Neuronal stem cell (in vitro differentiated cells): ENCODE results near the gene SCRN3.

Experiments used
- DNase-seq: peaks from one replicate; pipeline ENCODE4 v3.0.0-alpha.2; 2013; ENCODE audit warnings: low spot score
- H2AFZ ChIP-seq: one replicate; pipeline ENCODE4 v1.6.1; 2013; ENCODE audit warnings: mild to moderate bottlenecking, low read length, inconsistent platforms
- H2AK5ac ChIP-seq: 2 replicates; pipeline ENCODE4 v1.6.1; 2013; ENCODE audit warnings: low read depth, mild to moderate bottlenecking, inconsistent platforms, low read length, moderate library complexity, mixed read lengths
- H2BK120ac ChIP-seq: 2 replicates; pipeline ENCODE4 v1.6.1; 2013; ENCODE audit warnings: low read depth, mild to moderate bottlenecking, inconsistent platforms, low read length, moderate library complexity, mixed read lengths
- H2BK12ac ChIP-seq: one replicate; pipeline ENCODE4 v1.6.1; 2013; ENCODE audit warnings: low read length, inconsistent platforms
- H2BK15ac ChIP-seq: 2 replicates; pipeline ENCODE4 v1.6.1; 2013; ENCODE audit warnings: mild to moderate bottlenecking, low read length, inconsistent platforms, mixed read lengths
- H2BK5ac ChIP-seq: one replicate; pipeline ENCODE4 v1.6.1; 2013; ENCODE audit warnings: inconsistent platforms, mild to moderate bottlenecking, low read length, moderate library complexity
- H3K14ac ChIP-seq: one replicate; pipeline ENCODE4 v1.6.1; 2013; ENCODE audit warnings: low read length, inconsistent platforms
- H3K18ac ChIP-seq: 2 replicates; pipeline ENCODE4 v1.6.1; 2013; ENCODE audit warnings: low read length, inconsistent platforms
- H3K23ac ChIP-seq: 2 replicates; pipeline ENCODE4 v1.6.1; 2013; ENCODE audit warnings: low read depth, mild to moderate bottlenecking, mixed read lengths, low read length, inconsistent platforms; ENCODE audit not compliant: poor library complexity
- H3K27ac ChIP-seq: replicated peaks from 3 replicates; pipeline ENCODE4 v1.5.1; 2013; ENCODE audit warnings: low read length, inconsistent platforms
- H3K27me3 ChIP-seq, 3 experiments: 2 replicates each; pipeline ENCODE4 v1.6.1; 2013; ENCODE audit warnings: low read length in 3 of 3, mild to moderate bottlenecking in 2 of 3, inconsistent platforms in 1 of 3, low read depth in 1 of 3, mixed read lengths in 1 of 3, moderate library complexity in 1 of 3; ENCODE audit not compliant: control insufficient read depth in 3 of 3, insufficient read depth in 3 of 3
- H3K36me3 ChIP-seq, 2 donors: replicated peaks in 1 of 2; 2 replicates each; pipeline ENCODE4 v1.6.1; 2013; ENCODE audit warnings: low read length in 2 of 2; ENCODE audit not compliant: control insufficient read depth in 2 of 2, insufficient read depth in 2 of 2
- H3K4ac ChIP-seq: 2 replicates; pipeline ENCODE4 v1.6.1; 2013; ENCODE audit warnings: inconsistent platforms, mild to moderate bottlenecking, low read length, moderate library complexity
- H3K4me1 ChIP-seq, 2 donors: 1 replicate in 1 of 2; 2 replicates in 1 of 2; pipeline ENCODE4 v1.6.1; 2013; ENCODE audit warnings: low read length in 2 of 2, low read depth in 1 of 2; ENCODE audit not compliant: control insufficient read depth in 2 of 2, insufficient read depth in 1 of 2
- H3K4me2 ChIP-seq: one replicate; pipeline ENCODE4 v1.6.1; 2013; ENCODE audit warnings: mild to moderate bottlenecking, low read length, inconsistent platforms; ENCODE audit not compliant: insufficient read depth, poor library complexity, severe bottlenecking
- H3K4me3 ChIP-seq, 2 donors: 2 replicates each; pipeline ENCODE4 v1.5.1; 2013; ENCODE audit warnings: low read length in 2 of 2, mild to moderate bottlenecking in 2 of 2, inconsistent platforms in 1 of 2, moderate library complexity in 1 of 2
- H3K79me1 ChIP-seq: one replicate; pipeline ENCODE4 v1.6.1; 2013; ENCODE audit warnings: low read depth, mild to moderate bottlenecking, inconsistent platforms, low read length, moderate library complexity
- H3K9ac ChIP-seq: one replicate; pipeline ENCODE4 v1.6.1; 2013; ENCODE audit warnings: mild to moderate bottlenecking, low read depth, low read length, inconsistent platforms; ENCODE audit not compliant: poor library complexity
- H3K9me3 ChIP-seq, 2 donors: replicated peaks in 1 of 2; 2 replicates each; pipeline versions ENCODE3 to v1.6.1; 2013; ENCODE audit warnings: low read length in 2 of 2, mild to moderate bottlenecking in 2 of 2, inconsistent platforms in 1 of 2, low read depth in 1 of 2, mixed read lengths in 1 of 2, moderate library complexity in 1 of 2; ENCODE audit not compliant: control insufficient read depth in 2 of 2, insufficient read depth in 1 of 2
- H4K8ac ChIP-seq: one replicate; pipeline ENCODE4 v1.6.1; 2013; ENCODE audit warnings: low read depth, mild to moderate bottlenecking, inconsistent platforms, low read length, moderate library complexity
- H4K91ac ChIP-seq: one replicate; pipeline ENCODE4 v1.6.1; 2013; ENCODE audit warnings: low read length, low read depth, mild to moderate bottlenecking, inconsistent platforms; ENCODE audit not compliant: poor library complexity
- WGBS, 2 donors: extraction: QIAGEN DNeasy Blood & Tissue Kit; methylation state at CpG; one replicate each; pipeline ENCODE4 v1.1.7; 2013; ENCODE audit warnings: missing lambda C conversion rate in 2 of 2, mixed read lengths in 1 of 2; ENCODE audit not compliant: insufficient read length in 2 of 2, insufficient replicate concordance in 1 of 2; ENCODE audit errors: extremely low coverage in 2 of 2; 5-methylcytosine and 5-hydroxymethylcytosine counted together

The SCRN3 gene

DNA sequence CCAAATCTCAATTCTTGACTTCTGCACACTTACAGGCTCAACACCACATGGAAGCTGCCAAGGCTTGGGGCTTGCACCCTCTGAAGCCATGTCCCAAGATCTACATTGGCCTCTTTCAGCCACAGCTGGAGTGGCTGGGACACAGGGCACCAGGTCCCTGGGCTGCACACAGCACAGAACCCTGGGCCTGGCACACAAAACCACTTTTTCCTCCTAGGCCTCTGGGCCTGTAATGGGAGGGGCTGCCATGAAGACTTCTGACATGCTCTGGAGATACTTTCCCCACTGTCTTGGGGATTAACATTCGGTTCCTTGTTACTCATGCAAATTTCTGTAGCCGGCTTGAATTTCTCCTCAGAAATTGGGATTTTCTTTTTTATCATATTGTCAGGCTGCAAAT is 30.9 kb upstream of the SCRN3 start:
- H2AFZ ChIP-seq = no peak overlapping the region
- H4K91ac ChIP-seq = no peak overlapping the region
- H2BK15ac ChIP-seq = no peak overlapping the region
- no peaks in the 10 kb centered on the region for H3K27me3 ChIP-seq
- H2BK120ac ChIP-seq = no peak overlapping the region
- H3K4ac ChIP-seq = no peak overlapping the region
- H3K4me2 ChIP-seq = no peak overlapping the region
- H3K23ac ChIP-seq = no peak overlapping the region
- no peak overlapping the region for H2BK12ac ChIP-seq
- H3K79me1 ChIP-seq = no peaks in the 10 kb centered on the region
- H3K9ac ChIP-seq = no peak overlapping the region
- H2BK5ac ChIP-seq = no peak overlapping the region
- H2AK5ac ChIP-seq = no peak overlapping the region
- peaks cover 5 to 47% of the 10 kb centered on the region in 2 donors for H3K36me3 ChIP-seq
- WGBS, 2 donors = no CpG with 5 or more reads among the region's 2 CpGs
- H3K18ac ChIP-seq = no peak overlapping the region
- no peaks in the 10 kb centered on the region for H3K4me1 ChIP-seq
- no peak for DNase-seq
- no peak overlapping the region for H4K8ac ChIP-seq
- no peak overlapping the region for H3K4me3 ChIP-seq
- H3K27ac ChIP-seq = no peak overlapping the region
- no peak overlapping the region for H3K14ac ChIP-seq
- peaks cover 1 to 30% of the 10 kb centered on the region in 2 donors for H3K9me3 ChIP-seq

DNA sequence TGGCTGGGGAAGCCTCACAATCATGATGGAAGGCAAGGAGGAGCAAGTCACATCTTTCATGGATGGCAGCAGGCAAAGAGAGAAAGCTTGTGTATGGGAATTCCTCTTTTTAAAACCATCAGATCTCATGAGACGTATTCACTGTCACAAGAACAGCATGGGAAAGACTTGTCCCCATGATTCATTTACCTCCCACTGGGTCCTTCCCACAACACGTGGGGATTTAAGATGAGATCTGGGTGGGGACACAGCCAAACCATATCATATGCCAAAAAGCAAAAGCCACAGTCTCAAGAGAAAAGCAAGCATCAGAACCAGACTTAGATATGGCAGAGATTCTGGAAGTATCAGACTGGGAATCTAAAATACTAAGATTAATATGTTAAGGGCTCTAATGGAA is 30.0 kb upstream of the SCRN3 start:
- Histone ChIP-seq H3K4ac (no peak overlapping the region), H3K9me3 (peaks cover 1 to 30% of the 10 kb centered on the region in 2 donors)
- no CpG with 5 or more reads among the region's 2 CpGs for WGBS, 2 donors

DNA sequence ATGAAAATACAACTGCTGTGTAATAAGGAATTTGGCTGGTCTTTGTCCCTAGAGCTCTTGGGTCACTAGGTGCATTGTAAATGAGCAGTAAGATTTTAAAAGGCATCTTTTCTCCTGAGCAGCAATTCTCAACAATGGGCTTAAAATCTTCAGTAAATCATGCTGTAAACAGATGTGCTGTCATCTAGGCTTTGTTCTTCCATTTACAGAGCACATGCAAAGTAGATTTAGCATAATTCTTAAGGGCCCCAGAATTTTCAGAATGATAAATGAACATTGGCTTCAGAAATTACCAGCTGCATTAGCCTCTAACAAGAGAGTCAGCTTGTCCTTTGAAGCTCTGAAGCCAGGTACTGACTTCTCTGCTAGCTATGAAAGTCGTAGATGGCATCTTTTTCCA is 26.8 kb upstream of the SCRN3 start:
- Histone ChIP-seq H2AFZ (no peak overlapping the region), H3K4me3 (no peak overlapping the region), H2BK120ac (no peak overlapping the region), H3K4me1 (no peaks in the 10 kb centered on the region), H3K36me3 (peaks cover 6 to 66% of the 10 kb centered on the region in 2 donors), H3K18ac (no peak overlapping the region), H3K9me3 (peaks cover 1 to 22% of the 10 kb centered on the region in 2 donors), H2BK12ac (no peak overlapping the region), H3K4me2 (no peak overlapping the region), H2BK5ac (no peak overlapping the region), H3K4ac (no peak overlapping the region), H4K8ac (no peak overlapping the region), H3K79me1 (no peaks in the 10 kb centered on the region), H2BK15ac (no peak overlapping the region), H3K23ac (no peak overlapping the region), H4K91ac (no peak overlapping the region), H3K14ac (no peak overlapping the region), H2AK5ac (no peak overlapping the region), H3K27me3 (no peaks in the 10 kb centered on the region), H3K9ac (no peak overlapping the region), H3K27ac (no peak overlapping the region)
- no peak for DNase-seq
- no CpG with 5 or more reads among the region's 1 CpG for WGBS, 2 donors

More for the DNA sequence above, 30.0 kb upstream of the SCRN3 start:
- Histone ChIP-seq H2BK15ac (no peak overlapping the region), H2BK120ac (no peak overlapping the region), H3K9ac (no peak overlapping the region), H3K27ac (no peak overlapping the region), H3K4me3 (no peak overlapping the region), H3K36me3 (peaks cover 7 to 57% of the 10 kb centered on the region in 2 donors), H3K27me3 (no peaks in the 10 kb centered on the region), H2AK5ac (no peak overlapping the region), H2BK12ac (no peak overlapping the region), H3K4me2 (no peak overlapping the region), H3K14ac (no peak overlapping the region), H2BK5ac (no peak overlapping the region), H3K79me1 (no peaks in the 10 kb centered on the region), H3K18ac (no peak overlapping the region), H3K23ac (no peak overlapping the region), H4K8ac (no peak overlapping the region), H4K91ac (no peak overlapping the region), H2AFZ (no peak overlapping the region), H3K4me1 (no peaks in the 10 kb centered on the region)
- no peak for DNase-seq

DNA sequence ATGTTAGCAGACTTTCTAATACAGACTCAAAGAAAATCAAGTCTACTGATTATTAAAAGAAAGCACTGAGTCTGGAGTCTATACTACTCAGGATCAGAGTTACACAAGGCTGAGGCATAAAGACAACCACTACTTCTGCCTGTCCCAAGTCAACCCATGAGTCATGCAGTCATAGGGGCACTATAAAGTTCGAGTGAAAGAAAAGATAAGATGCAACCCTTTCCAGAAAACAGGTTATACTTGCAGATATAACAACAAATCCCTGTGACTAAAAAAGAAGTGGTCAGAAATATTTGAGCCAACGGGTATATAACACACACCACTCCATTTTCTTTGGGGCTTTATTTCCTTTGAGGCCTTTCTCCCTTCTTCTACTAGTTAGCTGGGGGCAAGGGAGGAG is 18.6 kb upstream of the SCRN3 start:
- peaks cover 11 to 90% of the 10 kb centered on the region in 2 donors for H3K36me3 ChIP-seq
- no CpG with 5 or more reads among the region's 2 CpGs for whole genome bisulfite sequencing, 2 donors

More for the DNA sequence above, 18.6 kb upstream of the SCRN3 start:
- Histone ChIP-seq H3K14ac (no peak overlapping the region), H4K8ac (no peak overlapping the region), H3K27me3 (no peaks in the 10 kb centered on the region), H3K4me3 (no peak overlapping the region), H3K79me1 (peaks cover 2% of the 10 kb centered on the region), H3K4me2 (no peak overlapping the region), H3K4me1 (no peaks in the 10 kb centered on the region), H3K27ac (no peak overlapping the region), H2BK5ac (no peak overlapping the region), H2AFZ (no peak overlapping the region), H3K23ac (no peak overlapping the region), H3K4ac (no peak overlapping the region), H3K9ac (no peak overlapping the region), H2BK12ac (no peak overlapping the region), H3K18ac (no peak overlapping the region), H2AK5ac (no peak overlapping the region), H2BK120ac (no peak overlapping the region), H4K91ac (no peak overlapping the region), H3K9me3 (peaks cover 0 to 1% of the 10 kb centered on the region in 2 donors), H2BK15ac (no peak overlapping the region)
- DNase-seq = no peak
